ENCODE data around the gene DMXL1. TPM values are rescaled to one million over a fixed set of nuclear protein-coding genes. Genes with fewer than 3 reads are reported as not detected.
"Not testable (repeated sequence)": the region's sequence is repeated elsewhere in the genome, so short reads cannot be mapped to it uniquely, and the experiment has no call there.

Gene DMXL1
- total RNA-seq, 1 donor from 2014 or later: 56.5 TPM

DNA sequence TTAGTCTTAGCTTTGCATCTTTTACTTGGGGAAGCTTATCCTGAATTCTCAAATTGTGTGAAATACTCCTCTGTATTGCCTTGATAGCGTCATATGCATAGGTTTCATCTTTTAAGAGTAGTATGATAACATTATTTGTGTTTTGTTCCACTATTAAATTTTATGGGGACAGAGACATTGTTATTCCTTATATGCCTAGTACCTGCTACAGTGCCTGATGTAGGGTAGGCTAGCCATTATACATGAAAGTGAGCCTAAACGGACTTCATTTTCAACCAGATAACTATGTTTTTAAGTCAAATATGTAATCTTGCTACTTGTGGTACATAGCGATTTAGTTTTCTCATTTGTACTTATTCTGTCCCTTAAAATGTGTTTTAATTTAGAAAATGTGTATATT, 105.9 kb downstream of the DMXL1 start:
- DNase-seq (ENCODE audit: extremely low spot score in 2 of 2): no peak
- TF ChIP-seq POLR2A (IDR thresholded peaks at IDR 0.05) (no peak), POLR2AphosphoS5 (IDR thresholded peaks at IDR 0.05; ENCODE audit: insufficient read depth in 1 of 2, low read depth in 1 of 2) (no peak)
- TF ChIP-seq, protein P1, sequence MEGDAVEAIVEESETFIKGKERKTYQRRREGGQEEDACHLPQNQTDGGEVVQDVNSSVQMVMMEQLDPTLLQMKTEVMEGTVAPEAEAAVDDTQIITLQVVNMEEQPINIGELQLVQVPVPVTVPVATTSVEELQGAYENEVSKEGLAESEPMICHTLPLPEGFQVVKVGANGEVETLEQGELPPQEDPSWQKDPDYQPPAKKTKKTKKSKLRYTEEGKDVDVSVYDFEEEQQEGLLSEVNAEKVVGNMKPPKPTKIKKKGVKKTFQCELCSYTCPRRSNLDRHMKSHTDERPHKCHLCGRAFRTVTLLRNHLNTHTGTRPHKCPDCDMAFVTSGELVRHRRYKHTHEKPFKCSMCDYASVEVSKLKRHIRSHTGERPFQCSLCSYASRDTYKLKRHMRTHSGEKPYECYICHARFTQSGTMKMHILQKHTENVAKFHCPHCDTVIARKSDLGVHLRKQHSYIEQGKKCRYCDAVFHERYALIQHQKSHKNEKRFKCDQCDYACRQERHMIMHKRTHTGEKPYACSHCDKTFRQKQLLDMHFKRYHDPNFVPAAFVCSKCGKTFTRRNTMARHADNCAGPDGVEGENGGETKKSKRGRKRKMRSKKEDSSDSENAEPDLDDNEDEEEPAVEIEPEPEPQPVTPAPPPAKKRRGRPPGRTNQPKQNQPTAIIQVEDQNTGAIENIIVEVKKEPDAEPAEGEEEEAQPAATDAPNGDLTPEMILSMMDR (IDR thresholded peaks at IDR 0.05): no peak
- Histone ChIP-seq H3K9me3 (no peaks in the 10 kb centered on the region), H3K27me3 (no peaks in the 10 kb centered on the region), H3K27ac (no peak overlapping the region), H3K4me3 (no peak overlapping the region), H3K36me3 (peaks cover 0 to 9% of the 10 kb centered on the region in 2 donors), H3K4me1 (no peaks in the 10 kb centered on the region)
- intact Hi-C loops (cut with DNase I): no loop called here

DNA sequence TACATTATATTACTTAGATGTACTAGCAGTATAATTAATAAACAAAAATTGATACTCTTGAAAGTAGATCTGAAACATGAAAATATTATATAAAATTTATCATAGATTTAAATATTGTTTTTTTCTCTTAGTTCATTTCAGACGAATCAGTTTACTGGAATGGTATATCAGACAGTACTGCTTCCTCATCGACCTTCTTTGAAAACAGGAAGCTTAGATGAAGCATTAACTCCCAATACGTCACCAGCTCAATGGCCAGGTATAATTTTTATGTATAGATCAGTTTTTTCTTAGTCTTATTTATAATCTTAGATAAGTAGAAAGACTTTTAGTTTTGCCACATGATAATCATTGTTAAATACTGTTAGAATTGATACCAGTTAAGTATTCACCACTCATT, 106.3 kb downstream of the DMXL1 start:
- TF ChIP-seq POLR2A (IDR thresholded peaks at IDR 0.05): no peak
- no peak for TF ChIP-seq POLR2AphosphoS5 (IDR thresholded peaks at IDR 0.05; ENCODE audit: insufficient read depth in 1 of 2, low read depth in 1 of 2)
- TF ChIP-seq, protein P1 (IDR thresholded peaks at IDR 0.05): no peak
- intact Hi-C loops (cut with DNase I): no loop called here
- H3K4me3 ChIP-seq: no peak overlapping the region
- no peaks in the 10 kb centered on the region for H3K27me3 ChIP-seq
- no peaks in the 10 kb centered on the region for H3K4me1 ChIP-seq
- H3K9me3 ChIP-seq: no peaks in the 10 kb centered on the region
- no peak for DNase-seq (ENCODE audit: extremely low spot score in 2 of 2)
- peaks cover 0 to 9% of the 10 kb centered on the region in 2 donors for H3K36me3 ChIP-seq
- H3K27ac ChIP-seq: no peak overlapping the region

DNA sequence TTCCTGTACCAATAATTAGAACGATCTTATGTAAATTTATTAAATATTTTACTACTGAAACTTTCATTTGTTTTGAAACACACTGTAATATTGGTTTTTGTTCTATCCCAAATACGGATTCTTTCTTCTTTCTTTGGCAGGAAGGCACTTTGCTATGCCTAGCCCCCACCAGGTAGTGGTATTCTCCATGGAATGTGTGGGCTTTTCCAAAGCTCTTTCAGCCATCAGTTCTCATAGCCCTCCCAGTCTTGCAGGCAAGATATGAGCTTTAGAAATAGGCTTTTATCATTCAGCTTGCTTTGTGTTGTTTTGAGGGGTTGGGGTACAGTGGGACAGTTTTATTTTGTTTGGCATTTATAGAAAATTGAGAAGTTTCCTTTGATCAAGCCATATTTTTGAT, 107.5 kb downstream of the DMXL1 start:
- Histone ChIP-seq H3K4me3 (no peak overlapping the region), H3K36me3 (peaks cover 0 to 9% of the 10 kb centered on the region in 2 donors), H3K4me1 (no peaks in the 10 kb centered on the region), H3K9me3 (no peaks in the 10 kb centered on the region), H3K27ac (no peak overlapping the region), H3K27me3 (no peaks in the 10 kb centered on the region)
- intact Hi-C loops (cut with DNase I): no loop called here
- no peak for DNase-seq (ENCODE audit: extremely low spot score in 2 of 2)
- TF ChIP-seq, protein P1 (IDR thresholded peaks at IDR 0.05): no peak
- TF ChIP-seq POLR2A (IDR thresholded peaks at IDR 0.05) (no peak), POLR2AphosphoS5 (IDR thresholded peaks at IDR 0.05; ENCODE audit: insufficient read depth in 1 of 2, low read depth in 1 of 2) (no peak)

DNA sequence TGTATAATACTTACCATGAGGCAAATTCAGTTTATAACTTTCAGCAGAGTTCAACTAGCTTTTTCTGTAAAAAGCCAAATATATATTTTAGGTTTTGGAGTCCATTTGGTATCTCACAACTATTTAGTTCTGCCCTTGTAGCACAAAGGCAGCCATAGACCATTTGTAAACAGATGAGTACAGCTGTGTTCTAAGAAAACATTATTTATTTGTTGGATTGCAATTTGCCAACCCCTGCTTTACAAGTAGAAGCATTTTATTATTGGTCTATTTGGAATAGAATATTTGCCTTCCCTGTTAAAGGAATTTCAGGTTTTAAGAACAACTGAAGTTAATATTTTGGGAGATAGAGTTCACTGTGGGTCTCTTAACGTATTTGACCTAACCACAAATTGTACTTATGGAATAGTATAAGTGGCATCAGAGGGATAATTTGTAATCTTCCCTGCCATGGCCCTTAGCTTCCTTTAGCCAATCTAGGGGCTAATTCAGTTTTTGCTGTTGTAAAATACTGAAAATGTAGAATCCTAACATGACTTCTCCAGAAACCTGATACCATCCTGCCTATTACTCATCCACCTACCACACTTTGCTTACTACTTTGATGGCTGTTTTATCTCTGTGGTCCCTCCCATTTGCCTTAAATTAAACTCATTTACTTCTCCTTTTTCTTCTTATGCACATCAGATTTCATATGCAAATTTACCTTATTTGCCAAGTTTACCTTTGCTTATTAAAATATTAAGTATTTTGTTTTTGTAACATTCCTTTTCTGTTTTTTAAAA, 109.2 kb downstream of the DMXL1 start:
- Histone ChIP-seq H3K4me3 (no peak overlapping the region), H3K4me1 (no peaks in the 10 kb centered on the region), H3K9me3 (no peaks in the 10 kb centered on the region), H3K36me3 (peaks cover 0 to 9% of the 10 kb centered on the region in 2 donors), H3K27ac (no peak overlapping the region), H3K27me3 (no peaks in the 10 kb centered on the region)
- intact Hi-C loops (cut with DNase I): no loop called here
- no peak for DNase-seq (ENCODE audit: extremely low spot score in 2 of 2)
- TF ChIP-seq POLR2A (IDR thresholded peaks at IDR 0.05) (no peak), POLR2AphosphoS5 (IDR thresholded peaks at IDR 0.05; ENCODE audit: insufficient read depth in 1 of 2, low read depth in 1 of 2) (no peak)
- TF ChIP-seq, protein P1 (IDR thresholded peaks at IDR 0.05): no peak

DNA sequence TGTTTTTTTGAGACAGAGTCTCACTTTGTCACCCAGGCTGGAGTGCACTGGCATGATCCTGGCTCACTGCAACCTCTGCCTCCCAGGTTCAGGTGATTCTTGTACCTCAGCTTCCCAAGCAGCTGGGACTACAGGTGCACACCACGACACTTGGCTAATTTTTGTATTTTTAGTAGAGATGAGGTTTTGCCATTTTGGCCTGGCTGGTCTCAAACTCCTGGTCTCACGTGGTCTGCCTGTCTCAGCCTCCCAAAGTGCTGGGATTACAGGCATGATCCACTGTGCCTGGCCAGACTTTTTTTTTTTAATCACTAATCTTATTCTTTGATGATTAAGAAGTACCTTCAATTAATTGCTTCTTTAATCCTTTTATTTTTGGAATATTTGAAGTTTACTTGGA, 114.6 kb downstream of the DMXL1 start:
- intact Hi-C loops (cut with DNase I); H3K4me3 ChIP-seq; H3K27ac ChIP-seq; H3K4me1 ChIP-seq; H3K9me3 ChIP-seq; DNase-seq (ENCODE audit: extremely low spot score in 2 of 2); H3K27me3 ChIP-seq: not testable (repeated sequence)
- peaks cover 2 to 12% of the 10 kb centered on the region in 2 donors for H3K36me3 ChIP-seq

All from vagina (tissue), 2 donors.